Measurements from ENCODE around the gene CCDC60.

- TF ChIP-seq POLR2A (IDR thresholded peaks at IDR 0.05) (no peak), CTCF (IDR thresholded peaks at IDR 0.05) (no peak)
Observed at GRCh38 chr12:119419381-119419780, 84.9 kb downstream of the CCDC60 start.

All from adrenal gland (tissue), 5 donors.